HepG2 (cell line): Measurements from ENCODE around the gene ARHGAP45. TPM values are rescaled to one million over a fixed set of nuclear protein-coding genes. Genes with fewer than 3 reads are reported as not detected.

Experiments used
- CBX5 ChIP-seq: sonication (generic); formaldehyde crosslinking; IDR thresholded peaks from 2 replicates; pipeline ENCODE4 v1.4.0; 2020; ENCODE audit warnings: missing genetic modification reagents, borderline replicate concordance
- FOXO1 ChIP-seq: sonication (generic); formaldehyde crosslinking; IDR thresholded peaks from 2 replicates; pipeline ENCODE4 v1.4.0; 2020; ENCODE audit warnings: missing genetic modification reagents
- NKX3-1 ChIP-seq: sonication (generic); formaldehyde crosslinking; IDR thresholded peaks from 2 replicates; pipeline ENCODE4 v1.5.0; 2020; ENCODE audit warnings: missing genetic modification reagents
- SETDB1 ChIP-seq: sonication (generic); formaldehyde crosslinking; IDR thresholded peaks from 2 replicates; pipeline ENCODE4 v1.5.1; 2020; ENCODE audit warnings: missing genetic modification reagents, mild to moderate bottlenecking, borderline replicate concordance
- SKIL ChIP-seq: sonication (generic); formaldehyde crosslinking; IDR thresholded peaks from 2 replicates; pipeline ENCODE4 v1.8.0; 2022; ENCODE audit warnings: missing genetic modification reagents, mild to moderate bottlenecking, moderate library complexity, borderline replicate concordance
- TBL1XR1 ChIP-seq: fragments of 150-350 bp; IDR thresholded peaks from 2 replicates; pipeline ENCODE4 v1.6.1; 2014; ENCODE audit warnings: borderline replicate concordance, low read length; ENCODE audit not compliant: partially characterized antibody
- THRA ChIP-seq: sonication (generic); formaldehyde crosslinking; IDR thresholded peaks from 2 replicates; pipeline ENCODE4 v1.4.0; 2020; ENCODE audit warnings: missing genetic modification reagents, borderline replicate concordance
- TP53 ChIP-seq: sonication (generic); formaldehyde crosslinking; conservative IDR thresholded peaks from 2 replicates; pipeline ENCODE4 v1.4.0; 2020; ENCODE audit warnings: missing genetic modification reagents
- ZBTB46 ChIP-seq: sonication (generic); formaldehyde crosslinking; IDR thresholded peaks from 2 replicates; pipeline ENCODE4 v1.4.0; 2020; ENCODE audit warnings: mild to moderate bottlenecking, missing genetic modification reagents, borderline replicate concordance
- ZNF407 ChIP-seq: sonication (generic); formaldehyde crosslinking; IDR thresholded peaks from one replicate; pipeline ENCODE4 v1.5.1; 2020; ENCODE audit warnings: mild to moderate bottlenecking, missing genetic modification reagents; ENCODE audit errors: not compliant biosample characterization
- ZSCAN21 ChIP-seq: sonication (generic); formaldehyde crosslinking; IDR thresholded peaks from 2 replicates; pipeline ENCODE4 v1.8.0; 2022; ENCODE audit warnings: mild to moderate bottlenecking, missing genetic modification reagents, moderate library complexity, borderline replicate concordance
- polyA plus RNA-seq, 8 experiments: library from polyadenylated mRNA; depleted of rRNA in 3 of 8; stranded (reverse) in 7 of 8; unstranded in 1 of 8; fragments of >200 nt; fragmentation: Illumina TruSeq in 4 of 8; extraction: Trizol in 4 of 8; gene quantifications; 2 replicates each; pipeline versions ENCODE4 v1.2.1 to v1.2.3, GENCODE V29; 2011 to 2016; ENCODE audit warnings: low read depth in 4 of 8, missing spikeins in 1 of 8, mixed read lengths in 1 of 8; ENCODE audit not compliant: insufficient read depth in 1 of 8
- total RNA-seq, 5 experiments: library from RNA; depleted of rRNA; stranded (reverse); fragments of >200 nt; fragmentation: Illumina TruSeq; extraction: Trizol; gene quantifications; 2 replicates each; pipeline ENCODE4 v1.2.3, GENCODE V29; 2016; ENCODE audit warnings: low read depth in 1 of 5

Gene ARHGAP45
- total and polyA plus RNA-seq, 2 of the 13 experiments (the other 11 are each of a cell fraction or from before 2014, with no cell fraction given), result 0.84 to 32.0 TPM

- TF ChIP-seq ZBTB46 (CRISPR knock-in tag), result no peak
- peak; percentile 36; the same call in 1 of the 2 replicates for TF ChIP-seq ZSCAN21 (CRISPR knock-in tag)
- TF ChIP-seq ZNF407 (CRISPR knock-in tag), result no peak
- peak; percentile 83; the same call in 1 of the 2 replicates for TF ChIP-seq SKIL
- no peak; the same call in 1 of the 2 replicates for TF ChIP-seq THRA
- TF ChIP-seq SETDB1, result no peak
- TF ChIP-seq TBL1XR1, result no peak
- peak; percentile 29; the same call in 1 of the 2 replicates for TF ChIP-seq FOXO1 (CRISPR knock-in tag)
- TF ChIP-seq CBX5 (CRISPR knock-in tag), result 0 out of 2 replicates have a peak, but pooled peaks have one; percentile 18
- no peak for TF ChIP-seq NKX3-1
- no peak for TF ChIP-seq TP53
These were observed 31.4 kb downstream of the ARHGAP45 start (continued) for GRCh38 chr19:1098177-1099051.
